Muscle layer of duodenum (tissue), 2 donors: ENCODE measurements around the gene IGLON5.
A peak's percentile ranks its signal among the peaks of the same experiment; 100 is the strongest.

Experiments
- H3K27ac ChIP-seq: one replicate; pipeline ENCODE4 v1.7.0; 2013; ENCODE audit warnings: mild to moderate bottlenecking, low read length
- H3K27me3 ChIP-seq: one replicate; pipeline ENCODE4 v1.7.0; 2013; ENCODE audit warnings: low read depth, mild to moderate bottlenecking, control low read depth, low read length
- H3K36me3 ChIP-seq, 2 donors: one replicate each; pipeline ENCODE4 v1.7.0; 2013; ENCODE audit warnings: low read length in 2 of 2, control low read depth in 1 of 2, mild to moderate bottlenecking in 1 of 2; ENCODE audit not compliant: insufficient read depth in 2 of 2, control insufficient read depth in 1 of 2
- H3K4me1 ChIP-seq, 2 donors: one replicate each; pipeline ENCODE4 v1.7.0; 2013; ENCODE audit warnings: low read length in 2 of 2, mild to moderate bottlenecking in 2 of 2, control low read depth in 1 of 2, moderate library complexity in 1 of 2; ENCODE audit not compliant: insufficient read depth in 2 of 2, control insufficient read depth in 1 of 2
- H3K4me3 ChIP-seq, 2 donors: one replicate each; pipeline ENCODE4 v1.7.0; 2013; ENCODE audit warnings: low read length in 2 of 2, low read depth in 1 of 2, mild to moderate bottlenecking in 1 of 2
- H3K9me3 ChIP-seq, 2 donors: one replicate each; pipeline ENCODE4 v1.7.0; 2013; ENCODE audit warnings: low read length in 2 of 2, control low read depth in 1 of 2, mild to moderate bottlenecking in 1 of 2; ENCODE audit not compliant: control insufficient read depth in 1 of 2
- donor health status: healthy.

Gene IGLON5

GRCh38 chr19:51329411-51329810, 18.0 kb downstream of the IGLON5 start:
- H3K4me1 ChIP-seq, result peaks cover 0 to 6% of the 10 kb centered on the region in 2 donors
- H3K9me3 ChIP-seq, result no peaks in the 10 kb centered on the region
- H3K36me3 ChIP-seq, result peaks cover 0 to 17% of the 10 kb centered on the region in 2 donors
- no peak overlapping the region for H3K27ac ChIP-seq
- no peak overlapping the region for H3K4me3 ChIP-seq
- H3K27me3 ChIP-seq, result peaks cover 7% of the 10 kb centered on the region

GRCh38 chr19:51330366-51330765, 18.9 kb downstream of the IGLON5 start:
- Histone ChIP-seq H3K27me3 (peaks cover 7% of the 10 kb centered on the region), H3K4me1 (peaks cover 0 to 6% of the 10 kb centered on the region in 2 donors), H3K27ac (no peak overlapping the region), H3K4me3 (no peak overlapping the region), H3K36me3 (peaks cover 0 to 17% of the 10 kb centered on the region in 2 donors), H3K9me3 (no peaks in the 10 kb centered on the region)

- peaks cover 0 to 6% of the 10 kb centered on the region in 2 donors for H3K4me1 ChIP-seq
- no peak overlapping the region for H3K4me3 ChIP-seq
- H3K36me3 ChIP-seq, result peaks cover 0 to 17% of the 10 kb centered on the region in 2 donors
- peaks cover 1% of the 10 kb centered on the region for H3K27me3 ChIP-seq
- H3K9me3 ChIP-seq, result no peaks in the 10 kb centered on the region
- H3K27ac ChIP-seq, result no peak overlapping the region
Measured at GRCh38 chr19:51331193-51331592, 19.7 kb downstream of the IGLON5 start.

- Histone ChIP-seq H3K4me1 (peaks cover 0 to 6% of the 10 kb centered on the region in 2 donors), H3K27me3 (no peaks in the 10 kb centered on the region)
Measured at GRCh38 chr19:51331716-51332115, 20.3 kb downstream of the IGLON5 start.

GRCh38 chr19:51333836-51334460, 22.5 kb downstream of the IGLON5 start:
- Histone ChIP-seq H3K27ac (no peak overlapping the region), H3K4me3 (no peak overlapping the region), H3K36me3 (peaks cover 0 to 17% of the 10 kb centered on the region in 2 donors), H3K9me3 (no peaks in the 10 kb centered on the region), H3K27me3 (no peaks in the 10 kb centered on the region), H3K4me1 (peaks cover 0 to 7% of the 10 kb centered on the region in 2 donors)

More at GRCh38 chr19:51331716-51332115, 20.3 kb downstream of the IGLON5 start:
- Histone ChIP-seq H3K9me3 (no peaks in the 10 kb centered on the region), H3K36me3 (peaks cover 0 to 17% of the 10 kb centered on the region in 2 donors), H3K4me3 (no peak overlapping the region), H3K27ac (no peak overlapping the region)

- Histone ChIP-seq H3K4me3 (no peak overlapping the region), H3K4me1 (peaks cover 3 to 21% of the 10 kb centered on the region in 2 donors), H3K36me3 (peaks cover 0 to 3% of the 10 kb centered on the region in 2 donors), H3K27ac (no peak overlapping the region), H3K9me3 (no peaks in the 10 kb centered on the region), H3K27me3 (no peaks in the 10 kb centered on the region)
Measured at GRCh38 chr19:51337141-51337860, 25.9 kb downstream of the IGLON5 start.

DNA sequence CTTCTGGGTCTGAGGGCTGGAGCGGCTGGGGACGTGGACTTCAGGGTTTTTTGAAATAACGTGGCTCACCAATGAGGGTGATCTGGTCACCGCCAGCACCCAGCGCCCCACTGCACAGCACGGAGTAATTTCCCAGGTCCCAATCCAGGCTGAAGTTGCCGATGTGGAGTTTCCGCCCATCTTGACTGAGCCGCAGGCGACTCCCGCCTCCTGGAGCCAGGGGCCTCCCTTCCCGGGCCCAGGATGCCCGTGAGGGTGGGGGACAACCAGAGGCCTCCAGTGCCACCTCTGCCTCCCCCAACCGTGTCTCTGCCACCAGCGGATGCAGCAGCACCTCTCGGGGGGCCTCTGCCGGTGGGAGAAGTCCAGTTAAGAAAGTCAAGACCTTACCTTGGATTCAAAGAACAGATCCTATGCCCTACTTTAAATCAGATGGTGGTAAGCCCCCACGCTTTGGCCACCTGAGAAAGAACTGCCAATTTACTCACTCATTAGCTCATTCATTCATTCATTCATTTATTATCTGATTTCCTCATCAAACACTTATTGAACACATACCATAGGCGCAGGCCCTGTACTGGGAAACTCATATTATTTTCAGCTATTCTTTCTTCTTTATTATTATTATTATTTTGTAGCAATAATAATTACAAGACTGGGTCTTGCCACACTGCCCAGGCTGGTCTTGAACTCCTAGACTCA, 26.6 kb downstream of the IGLON5 start:
- no peaks in the 10 kb centered on the region for H3K9me3 ChIP-seq
- no peaks in the 10 kb centered on the region for H3K27me3 ChIP-seq
- H3K27ac ChIP-seq, result no peak overlapping the region
- no peaks in the 10 kb centered on the region for H3K36me3 ChIP-seq
- no peak overlapping the region for H3K4me3 ChIP-seq
- H3K4me1 ChIP-seq, result peaks cover 3 to 21% of the 10 kb centered on the region in 2 donors

DNA sequence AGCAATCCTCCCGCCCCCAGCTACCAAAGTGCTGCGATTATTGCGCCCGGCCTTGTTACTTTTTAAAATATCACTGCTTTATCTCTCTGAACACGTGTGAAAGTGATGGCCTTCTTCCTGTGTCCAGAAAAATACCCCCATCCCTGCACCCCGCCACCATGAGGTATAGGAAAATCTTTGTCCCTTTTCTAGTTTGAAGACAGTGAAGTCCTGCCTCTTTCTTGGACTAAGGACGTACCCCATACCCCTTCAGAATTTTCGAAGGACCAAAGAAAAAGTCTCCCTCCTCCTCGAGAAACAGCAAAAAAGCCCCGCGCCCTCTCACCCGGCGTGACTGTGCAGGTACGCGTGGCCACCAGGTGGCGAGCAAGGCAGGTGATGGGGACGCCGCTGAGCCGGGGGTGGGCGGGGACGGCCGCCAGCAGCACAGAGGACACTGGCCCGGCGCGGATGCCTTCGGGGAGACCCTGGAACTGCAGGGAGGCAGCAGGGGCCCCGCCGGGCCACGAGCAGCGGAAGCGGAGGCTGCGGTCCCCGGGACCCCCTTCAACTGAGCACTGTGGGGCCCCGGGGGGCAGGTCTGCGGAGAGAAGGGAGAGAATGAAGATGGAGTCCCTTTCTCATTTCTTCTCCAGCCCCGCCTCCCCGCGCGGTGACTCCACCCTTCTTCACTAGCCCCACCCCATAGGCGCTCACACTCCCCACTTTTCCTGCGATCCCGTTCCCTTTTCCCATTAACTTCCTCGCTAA, 27.3 kb downstream of the IGLON5 start:
- H3K4me1 ChIP-seq, result peaks cover 3 to 21% of the 10 kb centered on the region in 2 donors
- no peaks in the 10 kb centered on the region for H3K27me3 ChIP-seq
- H3K9me3 ChIP-seq, result no peaks in the 10 kb centered on the region
- no peak overlapping the region for H3K27ac ChIP-seq
- no peaks in the 10 kb centered on the region for H3K36me3 ChIP-seq
- H3K4me3 ChIP-seq, result peak overlapping the region; percentile 70 to 71

- H3K27me3 ChIP-seq, result no peaks in the 10 kb centered on the region
- H3K9me3 ChIP-seq, result no peaks in the 10 kb centered on the region
- H3K27ac ChIP-seq, result no peak overlapping the region
- no peaks in the 10 kb centered on the region for H3K36me3 ChIP-seq
- peaks cover 3 to 21% of the 10 kb centered on the region in 2 donors for H3K4me1 ChIP-seq
- peak overlapping the region; percentile 70 to 71 for H3K4me3 ChIP-seq
Measured at GRCh38 chr19:51339313-51339686, 27.9 kb downstream of the IGLON5 start.

GRCh38 chr19:51339687-51340656, 28.5 kb downstream of the IGLON5 start:
- no peaks in the 10 kb centered on the region for H3K27me3 ChIP-seq
- peak overlapping the region; percentile 70 to 71 for H3K4me3 ChIP-seq
- H3K4me1 ChIP-seq, result peaks cover 3 to 21% of the 10 kb centered on the region in 2 donors
- peaks cover 0 to 4% of the 10 kb centered on the region in 2 donors for H3K36me3 ChIP-seq
- no peaks in the 10 kb centered on the region for H3K9me3 ChIP-seq
- no peak overlapping the region for H3K27ac ChIP-seq
